GM21529 (cell line): ENCODE results near the gene PPP6R3.

ENCODE experiments used
- ATAC-seq: cut with Tn5 transposase; IDR thresholded peaks from one replicate; pipeline ENCODE4 v1.9.1; 2021; ENCODE audit not compliant: unreplicated experiment

Gene PPP6R3

DNA sequence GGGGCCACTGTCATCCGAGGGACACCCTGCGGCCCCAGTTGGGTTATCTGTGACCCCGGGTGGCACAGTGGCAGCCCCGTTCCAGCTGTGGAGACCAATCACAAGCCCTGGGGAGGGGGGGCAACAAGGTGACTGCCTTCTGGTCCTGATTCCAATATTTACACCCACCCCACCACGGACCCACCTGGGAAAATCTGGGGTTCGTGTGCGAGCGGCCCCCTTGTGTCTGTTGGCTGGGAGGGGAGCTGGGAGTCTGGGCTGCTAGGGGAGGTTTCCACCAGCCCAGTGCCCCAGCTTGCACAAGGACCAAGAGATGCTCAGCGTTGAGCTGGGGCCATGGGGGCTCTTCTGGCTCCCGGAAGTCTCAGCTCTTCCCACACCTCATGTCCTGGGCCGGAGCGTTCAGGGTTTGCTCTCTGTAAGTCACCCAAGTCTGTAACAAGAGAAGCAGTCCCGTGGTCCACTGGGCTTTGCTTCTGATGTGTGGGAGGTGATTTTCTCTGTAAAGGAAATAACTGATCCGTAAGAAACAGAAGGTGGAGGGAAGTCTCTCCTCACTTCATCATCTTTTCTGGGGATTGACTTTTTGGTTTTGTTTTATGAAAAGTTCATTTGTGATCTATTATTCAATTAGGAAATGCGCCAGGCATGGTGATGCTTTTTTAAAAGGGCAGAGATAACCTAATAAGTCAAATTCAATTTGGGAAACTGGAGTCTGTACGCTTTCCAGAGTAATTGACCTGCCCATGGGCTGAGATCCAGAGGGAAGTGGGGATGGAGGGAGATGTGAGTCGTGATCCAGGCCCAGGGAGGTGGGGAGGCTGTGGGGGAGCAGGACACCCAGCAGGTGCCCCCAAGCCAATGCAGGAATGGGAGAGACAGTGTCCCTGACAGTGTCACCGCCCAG, 201.4 kb downstream of the PPP6R3 start:
- no peak for ATAC-seq

DNA sequence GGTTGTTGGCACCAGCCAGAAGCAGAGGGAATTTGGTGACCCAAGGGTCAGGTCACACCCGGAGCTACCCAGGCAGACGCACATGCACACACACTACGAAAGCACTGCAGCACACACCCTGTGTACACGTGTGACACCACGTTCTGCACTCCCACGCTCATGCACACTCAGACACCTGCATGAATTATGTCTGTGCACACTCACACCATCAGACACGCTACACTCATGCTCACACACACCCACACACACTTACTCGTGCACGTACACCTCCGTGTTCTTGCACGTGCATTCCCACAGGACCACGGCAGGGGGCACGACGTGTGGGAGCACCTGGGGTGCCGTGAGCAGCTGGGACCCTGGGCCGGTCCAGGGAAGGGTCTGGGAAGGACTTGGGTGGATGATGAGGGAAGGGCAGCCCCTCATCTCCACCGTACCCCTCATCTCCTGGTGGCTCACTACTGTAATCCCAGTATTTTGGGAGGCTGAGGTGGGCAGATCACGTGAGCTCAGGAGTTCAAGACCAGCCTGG, 203.0 kb downstream of the PPP6R3 start:
- no peak for ATAC-seq

DNA sequence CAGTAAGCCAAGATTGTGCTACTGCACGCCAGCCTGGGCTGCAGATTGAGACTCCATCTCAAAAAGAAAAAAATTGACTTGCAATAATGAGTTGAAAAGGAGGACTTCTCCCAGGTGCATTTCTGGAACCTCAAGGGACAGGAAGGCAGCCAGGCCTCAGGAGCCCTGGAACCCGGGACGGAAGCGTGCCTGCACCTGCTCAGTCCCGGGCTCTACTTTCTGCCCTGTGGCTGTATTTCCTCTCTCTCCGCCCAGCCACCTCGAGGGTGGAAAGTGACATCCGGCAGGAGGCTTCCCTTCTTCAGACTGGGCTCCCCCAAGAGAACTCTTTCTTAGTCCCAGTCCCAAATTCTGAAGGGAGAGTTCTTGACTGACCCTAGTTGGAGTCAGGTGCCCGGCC, 203.6 kb downstream of the PPP6R3 start:
- no peak for ATAC-seq

DNA sequence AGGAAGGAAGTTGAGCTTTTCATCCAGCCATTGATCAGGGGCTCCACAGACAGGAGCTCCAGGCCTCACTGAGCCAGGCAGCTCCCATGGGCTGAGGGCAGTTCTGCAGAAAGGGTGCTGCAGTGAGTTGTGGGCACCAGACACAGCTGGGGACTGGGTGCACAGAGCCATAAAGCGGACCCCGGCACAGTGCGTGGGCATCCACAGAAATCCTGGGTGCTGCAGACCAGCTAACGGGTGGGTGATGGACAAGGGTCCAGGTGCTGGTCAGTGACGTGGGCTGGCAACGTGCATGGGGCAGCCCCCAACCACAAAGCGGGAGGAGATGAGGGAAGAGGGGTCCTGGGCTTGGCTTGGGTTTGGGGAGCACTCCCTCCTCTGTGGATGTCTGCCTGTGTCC, 204.4 kb downstream of the PPP6R3 start:
- no peak for ATAC-seq
